Epithelial cell of proximal tubule (primary cell): ENCODE results near the gene FFAR3. TPM values are rescaled to one million over a fixed set of nuclear protein-coding genes. Genes with fewer than 3 reads are reported as not detected.

Source experiments
- DNase-seq: peaks from one replicate; pipeline ENCODE4 v3.0.0-alpha.2; 2011; ENCODE audit warnings: low read depth
- H3K4me3 ChIP-seq: 2 replicates; pipeline ENCODE4 v1.5.1; 2011; ENCODE audit warnings: low read depth, mild to moderate bottlenecking, low read length
- CTCF ChIP-seq: conservative IDR thresholded peaks from 2 replicates; pipeline ENCODE4 v1.5.1; 2012; ENCODE audit warnings: low read depth, mild to moderate bottlenecking, low read length
- total RNA-seq: library from RNA; depleted of rRNA; stranded (reverse); fragments of >200 nt; gene quantifications from 2 replicates; pipeline ENCODE4 v1.2.3, GENCODE V29; 2015

Gene FFAR3, protein sequence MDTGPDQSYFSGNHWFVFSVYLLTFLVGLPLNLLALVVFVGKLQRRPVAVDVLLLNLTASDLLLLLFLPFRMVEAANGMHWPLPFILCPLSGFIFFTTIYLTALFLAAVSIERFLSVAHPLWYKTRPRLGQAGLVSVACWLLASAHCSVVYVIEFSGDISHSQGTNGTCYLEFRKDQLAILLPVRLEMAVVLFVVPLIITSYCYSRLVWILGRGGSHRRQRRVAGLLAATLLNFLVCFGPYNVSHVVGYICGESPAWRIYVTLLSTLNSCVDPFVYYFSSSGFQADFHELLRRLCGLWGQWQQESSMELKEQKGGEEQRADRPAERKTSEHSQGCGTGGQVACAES
- total RNA-seq: not detected in 2 replicates

- no peak for TF ChIP-seq CTCF
- no peak within 1 kb of the TSS for H3K4me3 ChIP-seq
- no peak for DNase-seq
Observed at GRCh38 chr19:35357867-35358573, at the start of gene FFAR3. Gene FFAR3, plus strand, starts transcription at chr19:35358460. Its CDS starts 431 bp downstream, at chr19:35358891.

- no peak for DNase-seq
- H3K4me3 ChIP-seq: no peak overlapping the region
- TF ChIP-seq CTCF: no peak
Observed at GRCh38 chr19:35308910-35309309, 49.4 kb upstream of the FFAR3 start.

GRCh38 chr19:35309481-35310279 is 48.6 kb upstream of the FFAR3 start:
- DNase-seq: peak; percentile 18
- H3K4me3 ChIP-seq: no peak overlapping the region
- no peak for TF ChIP-seq CTCF

DNA sequence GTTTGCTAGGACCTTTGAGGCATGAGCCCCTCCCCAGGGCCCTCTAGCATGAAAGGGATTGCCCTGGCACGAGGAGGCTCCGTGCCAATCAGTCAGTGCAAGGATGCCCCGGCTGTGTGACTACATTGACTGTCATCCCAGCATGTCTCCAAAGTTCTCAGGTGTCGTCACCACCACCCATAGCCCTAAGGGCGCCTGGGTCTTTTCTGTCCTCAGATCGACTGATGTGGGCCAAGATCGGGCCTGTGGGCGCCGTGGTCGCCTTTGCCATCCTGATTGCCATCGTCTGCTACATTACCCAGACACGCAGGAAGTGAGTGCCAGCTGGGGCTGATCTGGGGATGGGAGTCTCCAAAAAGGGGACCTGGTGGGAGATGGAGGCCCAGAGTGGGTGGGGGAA is 47.9 kb upstream of the FFAR3 start:
- no peak for TF ChIP-seq CTCF
- no peak overlapping the region for H3K4me3 ChIP-seq
- no peak for DNase-seq

DNA sequence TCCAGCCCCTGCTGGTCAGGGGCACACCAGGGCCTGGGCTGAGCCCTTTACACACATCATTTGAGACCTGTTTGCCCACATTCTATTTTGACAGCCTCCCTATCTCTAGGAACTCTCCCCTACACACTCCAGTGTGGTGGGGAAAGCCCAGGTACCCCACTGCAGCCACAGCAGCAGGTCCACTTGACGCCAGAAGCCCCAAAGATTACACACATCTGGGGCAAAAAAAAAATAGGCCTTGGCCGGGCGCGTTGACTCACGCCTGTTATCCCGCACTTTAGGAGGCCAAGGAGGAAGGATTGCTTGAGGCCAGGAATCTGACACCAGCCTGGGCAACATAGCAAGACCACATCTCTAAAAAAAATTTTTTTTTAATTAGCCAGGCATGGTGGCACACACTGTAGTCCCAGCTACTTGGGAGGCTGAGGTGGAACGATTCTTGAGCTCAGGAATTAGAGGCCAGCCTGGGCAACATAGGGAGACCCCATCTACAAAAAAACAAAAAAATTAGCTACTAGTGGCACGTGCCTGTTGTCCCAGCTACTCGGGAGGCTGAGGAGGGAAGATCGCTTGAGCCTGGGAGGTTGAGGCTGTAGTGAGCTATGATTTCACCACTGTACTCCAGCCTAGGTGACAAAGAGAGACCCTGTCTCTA is 47.3 kb upstream of the FFAR3 start:
- no peak overlapping the region for H3K4me3 ChIP-seq
- no peak for TF ChIP-seq CTCF
- DNase-seq: no peak

DNA sequence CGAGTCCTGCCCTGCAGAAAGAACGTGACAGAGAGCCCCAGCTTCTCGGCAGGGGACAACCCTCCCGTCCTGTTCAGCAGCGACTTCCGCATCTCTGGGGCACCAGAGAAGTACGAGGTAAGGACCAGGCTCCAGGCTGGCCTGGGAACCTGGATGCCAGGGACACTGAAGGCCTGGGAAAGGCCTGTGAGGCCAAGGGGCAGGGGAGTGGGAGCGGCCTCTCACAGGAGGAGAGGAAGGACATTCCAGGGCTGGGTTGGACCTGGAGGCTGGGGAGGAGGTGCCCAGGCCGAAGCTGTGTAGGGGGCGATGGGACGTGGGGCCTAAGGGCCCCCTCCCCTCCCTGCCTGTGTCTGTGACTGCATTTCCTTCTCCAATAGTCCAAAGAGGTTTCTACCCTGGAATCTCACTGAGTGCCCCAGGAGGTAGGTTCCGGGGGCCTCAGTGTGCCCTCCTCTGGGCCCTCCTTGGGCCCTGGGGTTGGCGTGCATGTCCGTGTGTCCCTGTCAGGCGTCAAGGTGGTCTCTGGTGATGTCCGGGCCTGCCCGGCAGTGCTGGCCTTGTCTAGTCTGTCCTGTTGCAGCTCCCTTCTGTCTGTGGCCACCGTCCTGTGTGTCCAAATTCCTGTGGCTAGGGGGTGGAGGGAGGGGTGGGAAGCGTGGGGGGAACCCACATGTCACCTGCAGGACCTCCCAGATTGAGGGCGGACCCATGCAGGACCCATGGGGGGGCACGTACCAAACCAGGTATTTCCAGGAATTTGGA is 46.2 kb upstream of the FFAR3 start:
- no peak for TF ChIP-seq CTCF
- DNase-seq: no peak
- no peak overlapping the region for H3K4me3 ChIP-seq
